ENCODE data around the gene EN2. TPM values are rescaled to one million over a fixed set of nuclear protein-coding genes. Genes with fewer than 3 reads are reported as not detected.
A peak's percentile ranks its signal among the peaks of the same experiment; 100 is the strongest.

EN2 gene
- total and polyA plus RNA-seq, 7 experiments from 2014 or later: not detected

GRCh38 chr7:155458878-155459699, 1.2 kb downstream of the EN2 start:
- DNase-seq: no peak
- CTCF ChIA-PET: no interaction called here
- H3K36me3 Mint-ChIP-seq: peaks cover 0 to 5% (median 0%) of the 10 kb centered on the region in 5 donors
- ATAC-seq: no peak
- H3K4me1 ChIP-seq (ENCODE audit: control insufficient read depth in 2 of 2, insufficient read depth in 2 of 2, low read length in 2 of 2): no peaks in the 10 kb centered on the region
- no peaks in the 10 kb centered on the region for H3K9me3 Mint-ChIP-seq
- no peaks in the 10 kb centered on the region for H3K9me3 ChIP-seq (ENCODE audit: control insufficient read depth in 2 of 3, low read length in 3 of 3)
- peaks cover 0 to 15% of the 10 kb centered on the region in 2 donors for H3K27me3 ChIP-seq (ENCODE audit: control insufficient read depth in 2 of 2, insufficient read depth in 2 of 2, low read length in 2 of 2)
- no peaks in the 10 kb centered on the region for H3K36me3 ChIP-seq (ENCODE audit: control insufficient read depth in 2 of 3, insufficient read depth in 3 of 3, low read length in 3 of 3)
- H3K4me3 Mint-ChIP-seq: peak overlapping the region; percentile 40 to 76 (median 64)
- H3K27ac Mint-ChIP-seq: peak overlapping the region in 1 of 9 donors; percentile 88
- intact Hi-C loops (cut with micrococcal nuclease): loop anchor here in 1 of 2 donors (5.0 kb wide), 2 partner anchors 348 to 1563 kb away; no protein-coding TSS in a partner anchor
- H3K4me1 Mint-ChIP-seq: peaks cover 7 to 33% (median 21%) of the 10 kb centered on the region in 7 donors
- POLR2A ChIA-PET: no interaction called here
- no peak overlapping the region for H3K4me3 ChIP-seq (ENCODE audit: low read length)
- no peak overlapping the region for H3K27ac ChIP-seq (ENCODE audit: low read depth, low read length)
- peaks cover 56 to 83% (median 75%) of the 10 kb centered on the region in 5 donors for H3K27me3 Mint-ChIP-seq

GRCh38 chr7:155459700-155460461, 2.0 kb downstream of the EN2 start:
- no peak for ATAC-seq
- Histone ChIP-seq H3K9me3 (ENCODE audit: control insufficient read depth in 2 of 3, low read length in 3 of 3) (no peaks in the 10 kb centered on the region), H3K27me3 (ENCODE audit: control insufficient read depth in 2 of 2, insufficient read depth in 2 of 2, low read length in 2 of 2) (peaks cover 2 to 18% of the 10 kb centered on the region in 2 donors), H3K4me1 (ENCODE audit: control insufficient read depth in 2 of 2, insufficient read depth in 2 of 2, low read length in 2 of 2) (no peaks in the 10 kb centered on the region), H3K4me3 (ENCODE audit: low read length) (no peak overlapping the region), H3K36me3 (ENCODE audit: control insufficient read depth in 2 of 3, insufficient read depth in 3 of 3, low read length in 3 of 3) (no peaks in the 10 kb centered on the region), H3K27ac (ENCODE audit: low read depth, low read length) (no peak overlapping the region)
- intact Hi-C loops (cut with micrococcal nuclease): loop anchor here in 1 of 2 donors (5.0 kb wide), 2 partner anchors 347 to 1562 kb away; no protein-coding TSS in a partner anchor
- H3K36me3 Mint-ChIP-seq: peaks cover 0 to 5% (median 0%) of the 10 kb centered on the region in 5 donors
- DNase-seq: no peak
- H3K27me3 Mint-ChIP-seq: peaks cover 64 to 83% (median 75%) of the 10 kb centered on the region in 5 donors
- H3K27ac Mint-ChIP-seq: peak overlapping the region in 1 of 9 donors; percentile 88
- CTCF ChIA-PET: no interaction called here
- H3K4me3 Mint-ChIP-seq: peak overlapping the region; percentile 38 to 76 (median 60)
- no peaks in the 10 kb centered on the region for H3K9me3 Mint-ChIP-seq
- peaks cover 5 to 29% (median 22%) of the 10 kb centered on the region in 7 donors for H3K4me1 Mint-ChIP-seq
- POLR2A ChIA-PET: no interaction called here

GRCh38 chr7:155460926-155461613, 3.1 kb downstream of the EN2 start:
- POLR2A ChIA-PET: no interaction called here
- Mint-ChIP-seq H3K27ac (peak overlapping the region in 1 of 9 donors; percentile 33), H3K4me1 (peaks cover 10 to 25% (median 19%) of the 10 kb centered on the region in 7 donors), H3K9me3 (no peaks in the 10 kb centered on the region), H3K36me3 (peaks cover 0 to 4% (median 0%) of the 10 kb centered on the region in 5 donors), H3K27me3 (peaks cover 66 to 83% (median 76%) of the 10 kb centered on the region in 5 donors), H3K4me3 (peak overlapping the region in 1 of 10 donors; percentile 66)
- CTCF ChIA-PET: no interaction called here
- no peaks in the 10 kb centered on the region for H3K9me3 ChIP-seq (ENCODE audit: control insufficient read depth in 2 of 3, low read length in 3 of 3)
- no peaks in the 10 kb centered on the region for H3K4me1 ChIP-seq (ENCODE audit: control insufficient read depth in 2 of 2, insufficient read depth in 2 of 2, low read length in 2 of 2)
- H3K27ac ChIP-seq (ENCODE audit: low read depth, low read length): no peak overlapping the region
- H3K36me3 ChIP-seq (ENCODE audit: control insufficient read depth in 2 of 3, insufficient read depth in 3 of 3, low read length in 3 of 3): no peaks in the 10 kb centered on the region
- DNase-seq (no peak), ATAC-seq (no peak)
- intact Hi-C loops (cut with micrococcal nuclease): no loop called here
- no peak overlapping the region for H3K4me3 ChIP-seq (ENCODE audit: low read length)
- peaks cover 4 to 28% of the 10 kb centered on the region in 2 donors for H3K27me3 ChIP-seq (ENCODE audit: control insufficient read depth in 2 of 2, insufficient read depth in 2 of 2, low read length in 2 of 2)

GRCh38 chr7:155461631-155462030, 3.7 kb downstream of the EN2 start:
- Mint-ChIP-seq H3K27me3 (peaks cover 61 to 81% (median 73%) of the 10 kb centered on the region in 5 donors), H3K4me3 (no peak overlapping the region), H3K4me1 (peaks cover 10 to 19% (median 17%) of the 10 kb centered on the region in 7 donors), H3K9me3 (no peaks in the 10 kb centered on the region), H3K27ac (no peak overlapping the region), H3K36me3 (peaks cover 0 to 4% (median 0%) of the 10 kb centered on the region in 5 donors)
- Histone ChIP-seq H3K27ac (ENCODE audit: low read depth, low read length) (no peak overlapping the region), H3K4me3 (ENCODE audit: low read length) (no peak overlapping the region), H3K27me3 (ENCODE audit: control insufficient read depth in 2 of 2, insufficient read depth in 2 of 2, low read length in 2 of 2) (peaks cover 4 to 28% of the 10 kb centered on the region in 2 donors), H3K4me1 (ENCODE audit: control insufficient read depth in 2 of 2, insufficient read depth in 2 of 2, low read length in 2 of 2) (no peaks in the 10 kb centered on the region), H3K36me3 (ENCODE audit: control insufficient read depth in 2 of 3, insufficient read depth in 3 of 3, low read length in 3 of 3) (no peaks in the 10 kb centered on the region), H3K9me3 (ENCODE audit: control insufficient read depth in 2 of 3, low read length in 3 of 3) (no peaks in the 10 kb centered on the region)
- no peak for DNase-seq
- CTCF ChIA-PET: no interaction called here
- ATAC-seq: no peak
- POLR2A ChIA-PET: no interaction called here
- intact Hi-C loops (cut with micrococcal nuclease): no loop called here

- Mint-ChIP-seq H3K4me3 (no peak overlapping the region), H3K27ac (no peak overlapping the region), H3K36me3 (peaks cover 0 to 4% (median 0%) of the 10 kb centered on the region in 5 donors)
Observed at GRCh38 chr7:155462163-155462735, 4.3 kb downstream of the EN2 start.

More at GRCh38 chr7:155462163-155462735, 4.3 kb downstream of the EN2 start:
- H3K4me1 ChIP-seq (ENCODE audit: control insufficient read depth in 2 of 2, insufficient read depth in 2 of 2, low read length in 2 of 2): no peaks in the 10 kb centered on the region
- H3K27ac ChIP-seq (ENCODE audit: low read depth, low read length): no peak overlapping the region
- ChIA-PET CTCF (no interaction called here), POLR2A (no interaction called here)
- H3K9me3 ChIP-seq (ENCODE audit: control insufficient read depth in 2 of 3, low read length in 3 of 3): no peaks in the 10 kb centered on the region
- H3K36me3 ChIP-seq (ENCODE audit: control insufficient read depth in 2 of 3, insufficient read depth in 3 of 3, low read length in 3 of 3): no peaks in the 10 kb centered on the region
- no peak overlapping the region for H3K4me3 ChIP-seq (ENCODE audit: low read length)
- ATAC-seq (no peak), DNase-seq (no peak)
- intact Hi-C loops (cut with micrococcal nuclease): no loop called here
- H3K27me3 ChIP-seq (ENCODE audit: control insufficient read depth in 2 of 2, insufficient read depth in 2 of 2, low read length in 2 of 2): peaks cover 4 to 28% of the 10 kb centered on the region in 2 donors
- H3K4me1 Mint-ChIP-seq: peaks cover 6 to 16% (median 11%) of the 10 kb centered on the region in 7 donors
- peaks cover 57 to 81% (median 71%) of the 10 kb centered on the region in 5 donors for H3K27me3 Mint-ChIP-seq
- H3K9me3 Mint-ChIP-seq: no peaks in the 10 kb centered on the region

Measured in naive thymus-derived CD4-positive, alpha-beta T cell (primary cell).